GM23338 (cell line): ENCODE data around the gene ATP10A. TPM values are rescaled to one million over a fixed set of nuclear protein-coding genes. Genes with fewer than 3 reads are reported as not detected.
A peak's percentile ranks its signal among the peaks of the same experiment; 100 is the strongest.

Experiments used
- ATAC-seq: fragments of 200-7000 bp; cut with Tn5 transposase; 3 replicates; pipeline ENCODE4 v1.9.1; 2020
- DNase-seq: peaks from one replicate; pipeline ENCODE4 v3.0.0-alpha.2; 2015; ENCODE audit warnings: low spot score
- H2AFZ ChIP-seq: fragments of 200-600 bp; sonication (generic); 2 replicates; pipeline ENCODE4 v1.8.0; 2016; ENCODE audit warnings: antibody characterized with exemption, mild to moderate bottlenecking, moderate library complexity
- H3F3A ChIP-seq: fragments of 200-600 bp; sonication (generic); replicated peaks from 2 replicates; pipeline ENCODE4 v1.8.0; 2017; ENCODE audit warnings: antibody characterized with exemption, mixed run types, low read depth
- H3K27ac ChIP-seq: fragments of 200-600 bp; sonication (generic); 2 replicates; pipeline ENCODE4 v1.6.1; 2016; ENCODE audit warnings: low read depth
- H3K27me3 ChIP-seq: fragments of 200-600 bp; sonication (generic); 2 replicates; pipeline ENCODE4 v1.8.0; 2016; ENCODE audit warnings: mild to moderate bottlenecking, mixed run types, moderate library complexity; ENCODE audit not compliant: insufficient read depth
- H3K36me3 ChIP-seq: fragments of 200-600 bp; sonication (generic); 2 replicates; pipeline ENCODE4 v1.8.0; 2016; ENCODE audit warnings: mild to moderate bottlenecking; ENCODE audit not compliant: insufficient read depth
- H3K4me1 ChIP-seq: fragments of 200-600 bp; sonication (generic); 2 replicates; pipeline ENCODE4 v1.8.0; 2016; ENCODE audit warnings: mild to moderate bottlenecking, moderate library complexity; ENCODE audit not compliant: insufficient read depth
- H3K4me2 ChIP-seq: fragments of 200-600 bp; sonication (generic); 2 replicates; pipeline ENCODE4 v1.7.1; 2017; ENCODE audit warnings: mixed run types
- H3K4me3 ChIP-seq: fragments of 200-600 bp; sonication (generic); 2 replicates; pipeline ENCODE4 v1.6.1; 2016; ENCODE audit warnings: mixed run types
- H3K79me2 ChIP-seq: fragments of 200-600 bp; sonication (generic); replicated peaks from 2 replicates; pipeline ENCODE4 v1.8.0; 2017; ENCODE audit warnings: mild to moderate bottlenecking; ENCODE audit not compliant: insufficient read depth
- H3K9me2 ChIP-seq: fragments of 200-600 bp; sonication (generic); 2 replicates; pipeline ENCODE4 v1.8.0; 2017; ENCODE audit not compliant: insufficient read depth
- H4K20me1 ChIP-seq: fragments of 200-600 bp; sonication (generic); replicated peaks from 2 replicates; pipeline ENCODE4 v1.8.0; 2017; ENCODE audit warnings: mild to moderate bottlenecking; ENCODE audit not compliant: insufficient read depth
- H3K27ac Mint-ChIP-seq: 2 replicates; pipeline ENCODE4 v1.8.0; 2020; ENCODE audit warnings: inconsistent platforms, mild to moderate bottlenecking, moderate library complexity, mixed read lengths
- H3K27me3 Mint-ChIP-seq: 3 replicates; pipeline ENCODE4 v1.8.0; 2022; ENCODE audit warnings: low read depth, mild to moderate bottlenecking, moderate library complexity, mixed read lengths, inconsistent platforms; ENCODE audit not compliant: insufficient read depth, poor library complexity
- H3K36me3 Mint-ChIP-seq: 3 replicates; pipeline ENCODE4 v1.8.0; 2021; ENCODE audit warnings: low read depth, mild to moderate bottlenecking, inconsistent platforms, moderate library complexity, mixed read lengths
- H3K4me1 Mint-ChIP-seq: 3 replicates; pipeline ENCODE4 v1.8.0; 2020; ENCODE audit warnings: mild to moderate bottlenecking, inconsistent platforms, mixed read lengths
- H3K4me3 Mint-ChIP-seq: 3 replicates; pipeline ENCODE4 v1.8.0; 2021; ENCODE audit warnings: moderate library complexity, mild to moderate bottlenecking, inconsistent platforms, mixed read lengths
- H3K9me3 Mint-ChIP-seq: 3 replicates; pipeline ENCODE4 v1.8.0; 2020; ENCODE audit warnings: moderate library complexity, mild to moderate bottlenecking, inconsistent platforms, mixed read lengths
- CREB1 ChIP-seq: fragments of 250-450 bp; sonication (Bioruptor Pico); IDR thresholded peaks from 2 replicates; pipeline ENCODE4 v1.5.0; 2020; ENCODE audit warnings: low read depth, mild to moderate bottlenecking, moderate library complexity
- EZH2 ChIP-seq: fragments of 200-600 bp; sonication (generic); IDR thresholded peaks from one replicate; pipeline ENCODE4 v1.8.0; 2017; ENCODE audit warnings: antibody characterized with exemption, mild to moderate bottlenecking, low read depth; ENCODE audit not compliant: unreplicated experiment
- EZH2phosphoT487 ChIP-seq: fragments of 200-600 bp; sonication (generic); IDR thresholded peaks from one replicate; pipeline ENCODE4 v1.8.1; 2018; ENCODE audit warnings: antibody characterized with exemption; ENCODE audit not compliant: unreplicated experiment
- JUNB ChIP-seq: IDR thresholded peaks from one replicate; pipeline ENCODE4 v1.6.1; 2016; ENCODE audit warnings: antibody characterized with exemption; ENCODE audit not compliant: unreplicated experiment
- NANOG ChIP-seq: IDR thresholded peaks from 2 replicates; pipeline ENCODE4 v1.6.1; 2016; ENCODE audit warnings: antibody characterized with exemption, borderline replicate concordance
- POLR2AphosphoS5 ChIP-seq: IDR thresholded peaks from 2 replicates; pipeline ENCODE4 v1.6.1; 2016; ENCODE audit warnings: antibody characterized with exemption, low read depth
- STAT1 ChIP-seq: IDR thresholded peaks from one replicate; pipeline ENCODE4 v1.6.1; 2016; ENCODE audit warnings: antibody characterized with exemption; ENCODE audit not compliant: unreplicated experiment
- ZNF114 ChIP-seq: fragments of 250-450 bp; sonication (Bioruptor Pico); IDR thresholded peaks from 2 replicates; pipeline ENCODE4 v1.5.0; 2020; ENCODE audit warnings: mild to moderate bottlenecking, moderate library complexity
- ZNF331 ChIP-seq: fragments of 250-450 bp; sonication (Bioruptor Pico); IDR thresholded peaks from 2 replicates; pipeline ENCODE4 v1.5.0; 2020; ENCODE audit warnings: low read depth, mild to moderate bottlenecking, moderate library complexity
- polyA plus RNA-seq: library from polyadenylated mRNA; unstranded; fragments of >200 nt; fragmentation: Nextera tagmentation; extraction: Ambion mirVana; gene quantifications from 2 replicates; pipeline ENCODE4 v1.2.1, GENCODE V29; 2016
- total RNA-seq: library from RNA; depleted of rRNA; stranded (reverse); fragments of >200 nt; shearing (Covaris generic); gene quantifications from 2 replicates; pipeline ENCODE4 v1.2.3, GENCODE V29; 2014
- TF ChIP-seq, protein P1 (sequence below), 2 experiments: fragments of 200-600 bp in 1 of 2; sonication (generic) in 1 of 2; conservative IDR thresholded peaks; 2 replicates each; pipeline versions ENCODE4 v1.5.1 to v1.6.1; 2016 to 2017; ENCODE audit warnings: antibody characterized with exemption in 2 of 2, low read depth in 2 of 2, mild to moderate bottlenecking in 2 of 2, moderate library complexity in 1 of 2
- TF ChIP-seq, protein P2 (sequence below): fragments of 250-450 bp; sonication (Bioruptor Pico); IDR thresholded peaks from 2 replicates; pipeline ENCODE4 v1.5.0; 2020; ENCODE audit warnings: mild to moderate bottlenecking, moderate library complexity
- TF ChIP-seq, protein P3 (sequence below): IDR thresholded peaks from 2 replicates; pipeline ENCODE4 v1.6.1; 2016; ENCODE audit warnings: antibody characterized with exemption
- TF ChIP-seq, protein P4 (sequence below): IDR thresholded peaks from one replicate; pipeline ENCODE4 v1.6.1; 2018; ENCODE audit warnings: antibody characterized with exemption; ENCODE audit not compliant: unreplicated experiment

ATP10A gene
- total and polyA plus RNA-seq, 2 experiments from 2014 or later, result 0.36 to 5.6 TPM

DNA sequence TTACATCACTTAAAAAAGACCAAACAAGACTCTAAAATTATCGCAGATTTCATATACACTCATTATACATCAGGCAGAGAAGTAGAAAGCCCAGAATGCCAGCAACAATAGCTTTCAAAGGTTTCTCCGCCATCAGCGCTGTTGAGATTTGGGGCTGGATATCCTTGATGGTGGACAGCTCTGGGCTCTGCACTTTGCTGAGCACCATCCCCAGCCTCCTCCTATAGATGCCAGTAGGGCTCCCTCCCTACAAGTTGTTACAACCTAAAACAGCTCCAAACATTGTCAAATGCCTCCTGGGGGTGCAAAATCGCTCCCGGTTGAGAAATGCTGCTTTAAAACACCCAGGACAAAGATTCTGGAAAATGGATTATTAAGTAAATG, 73.5 kb downstream of the ATP10A start:
- peak; percentile 44; the same call in 2 of the 3 replicates for ATAC-seq
- Mint-ChIP-seq H3K27me3 (peaks cover 3% of the 10 kb centered on the region), H3K4me3 (no peak overlapping the region), H3K4me1 (peaks cover 35% of the 10 kb centered on the region), H3K27ac (no peak overlapping the region), H3K9me3 (no peaks in the 10 kb centered on the region), H3K36me3 (no peaks in the 10 kb centered on the region)
- Histone ChIP-seq H3K36me3 (no peaks in the 10 kb centered on the region), H3K9me2 (no peaks in the 10 kb centered on the region), H3K27ac (no peak overlapping the region), H3F3A (0 out of 2 replicates have a peak, but pooled peaks cover 3% of the 10 kb centered on the region), H3K27me3 (no peaks in the 10 kb centered on the region), H3K4me3 (no peak overlapping the region), H3K4me2 (no peak overlapping the region), H3K4me1 (peaks cover 18% of the 10 kb centered on the region; the same call in 1 of the 2 replicates), H2AFZ (no peak overlapping the region), H3K79me2 (no peaks in the 10 kb centered on the region), H4K20me1 (no peaks in the 10 kb centered on the region)
- no peak for TF ChIP-seq EZH2
- TF ChIP-seq, protein P1, sequence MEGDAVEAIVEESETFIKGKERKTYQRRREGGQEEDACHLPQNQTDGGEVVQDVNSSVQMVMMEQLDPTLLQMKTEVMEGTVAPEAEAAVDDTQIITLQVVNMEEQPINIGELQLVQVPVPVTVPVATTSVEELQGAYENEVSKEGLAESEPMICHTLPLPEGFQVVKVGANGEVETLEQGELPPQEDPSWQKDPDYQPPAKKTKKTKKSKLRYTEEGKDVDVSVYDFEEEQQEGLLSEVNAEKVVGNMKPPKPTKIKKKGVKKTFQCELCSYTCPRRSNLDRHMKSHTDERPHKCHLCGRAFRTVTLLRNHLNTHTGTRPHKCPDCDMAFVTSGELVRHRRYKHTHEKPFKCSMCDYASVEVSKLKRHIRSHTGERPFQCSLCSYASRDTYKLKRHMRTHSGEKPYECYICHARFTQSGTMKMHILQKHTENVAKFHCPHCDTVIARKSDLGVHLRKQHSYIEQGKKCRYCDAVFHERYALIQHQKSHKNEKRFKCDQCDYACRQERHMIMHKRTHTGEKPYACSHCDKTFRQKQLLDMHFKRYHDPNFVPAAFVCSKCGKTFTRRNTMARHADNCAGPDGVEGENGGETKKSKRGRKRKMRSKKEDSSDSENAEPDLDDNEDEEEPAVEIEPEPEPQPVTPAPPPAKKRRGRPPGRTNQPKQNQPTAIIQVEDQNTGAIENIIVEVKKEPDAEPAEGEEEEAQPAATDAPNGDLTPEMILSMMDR (conservative IDR thresholded peaks at IDR 0.05; ENCODE audit: low read depth in 2 of 2), result no peak
- TF ChIP-seq, protein P2, sequence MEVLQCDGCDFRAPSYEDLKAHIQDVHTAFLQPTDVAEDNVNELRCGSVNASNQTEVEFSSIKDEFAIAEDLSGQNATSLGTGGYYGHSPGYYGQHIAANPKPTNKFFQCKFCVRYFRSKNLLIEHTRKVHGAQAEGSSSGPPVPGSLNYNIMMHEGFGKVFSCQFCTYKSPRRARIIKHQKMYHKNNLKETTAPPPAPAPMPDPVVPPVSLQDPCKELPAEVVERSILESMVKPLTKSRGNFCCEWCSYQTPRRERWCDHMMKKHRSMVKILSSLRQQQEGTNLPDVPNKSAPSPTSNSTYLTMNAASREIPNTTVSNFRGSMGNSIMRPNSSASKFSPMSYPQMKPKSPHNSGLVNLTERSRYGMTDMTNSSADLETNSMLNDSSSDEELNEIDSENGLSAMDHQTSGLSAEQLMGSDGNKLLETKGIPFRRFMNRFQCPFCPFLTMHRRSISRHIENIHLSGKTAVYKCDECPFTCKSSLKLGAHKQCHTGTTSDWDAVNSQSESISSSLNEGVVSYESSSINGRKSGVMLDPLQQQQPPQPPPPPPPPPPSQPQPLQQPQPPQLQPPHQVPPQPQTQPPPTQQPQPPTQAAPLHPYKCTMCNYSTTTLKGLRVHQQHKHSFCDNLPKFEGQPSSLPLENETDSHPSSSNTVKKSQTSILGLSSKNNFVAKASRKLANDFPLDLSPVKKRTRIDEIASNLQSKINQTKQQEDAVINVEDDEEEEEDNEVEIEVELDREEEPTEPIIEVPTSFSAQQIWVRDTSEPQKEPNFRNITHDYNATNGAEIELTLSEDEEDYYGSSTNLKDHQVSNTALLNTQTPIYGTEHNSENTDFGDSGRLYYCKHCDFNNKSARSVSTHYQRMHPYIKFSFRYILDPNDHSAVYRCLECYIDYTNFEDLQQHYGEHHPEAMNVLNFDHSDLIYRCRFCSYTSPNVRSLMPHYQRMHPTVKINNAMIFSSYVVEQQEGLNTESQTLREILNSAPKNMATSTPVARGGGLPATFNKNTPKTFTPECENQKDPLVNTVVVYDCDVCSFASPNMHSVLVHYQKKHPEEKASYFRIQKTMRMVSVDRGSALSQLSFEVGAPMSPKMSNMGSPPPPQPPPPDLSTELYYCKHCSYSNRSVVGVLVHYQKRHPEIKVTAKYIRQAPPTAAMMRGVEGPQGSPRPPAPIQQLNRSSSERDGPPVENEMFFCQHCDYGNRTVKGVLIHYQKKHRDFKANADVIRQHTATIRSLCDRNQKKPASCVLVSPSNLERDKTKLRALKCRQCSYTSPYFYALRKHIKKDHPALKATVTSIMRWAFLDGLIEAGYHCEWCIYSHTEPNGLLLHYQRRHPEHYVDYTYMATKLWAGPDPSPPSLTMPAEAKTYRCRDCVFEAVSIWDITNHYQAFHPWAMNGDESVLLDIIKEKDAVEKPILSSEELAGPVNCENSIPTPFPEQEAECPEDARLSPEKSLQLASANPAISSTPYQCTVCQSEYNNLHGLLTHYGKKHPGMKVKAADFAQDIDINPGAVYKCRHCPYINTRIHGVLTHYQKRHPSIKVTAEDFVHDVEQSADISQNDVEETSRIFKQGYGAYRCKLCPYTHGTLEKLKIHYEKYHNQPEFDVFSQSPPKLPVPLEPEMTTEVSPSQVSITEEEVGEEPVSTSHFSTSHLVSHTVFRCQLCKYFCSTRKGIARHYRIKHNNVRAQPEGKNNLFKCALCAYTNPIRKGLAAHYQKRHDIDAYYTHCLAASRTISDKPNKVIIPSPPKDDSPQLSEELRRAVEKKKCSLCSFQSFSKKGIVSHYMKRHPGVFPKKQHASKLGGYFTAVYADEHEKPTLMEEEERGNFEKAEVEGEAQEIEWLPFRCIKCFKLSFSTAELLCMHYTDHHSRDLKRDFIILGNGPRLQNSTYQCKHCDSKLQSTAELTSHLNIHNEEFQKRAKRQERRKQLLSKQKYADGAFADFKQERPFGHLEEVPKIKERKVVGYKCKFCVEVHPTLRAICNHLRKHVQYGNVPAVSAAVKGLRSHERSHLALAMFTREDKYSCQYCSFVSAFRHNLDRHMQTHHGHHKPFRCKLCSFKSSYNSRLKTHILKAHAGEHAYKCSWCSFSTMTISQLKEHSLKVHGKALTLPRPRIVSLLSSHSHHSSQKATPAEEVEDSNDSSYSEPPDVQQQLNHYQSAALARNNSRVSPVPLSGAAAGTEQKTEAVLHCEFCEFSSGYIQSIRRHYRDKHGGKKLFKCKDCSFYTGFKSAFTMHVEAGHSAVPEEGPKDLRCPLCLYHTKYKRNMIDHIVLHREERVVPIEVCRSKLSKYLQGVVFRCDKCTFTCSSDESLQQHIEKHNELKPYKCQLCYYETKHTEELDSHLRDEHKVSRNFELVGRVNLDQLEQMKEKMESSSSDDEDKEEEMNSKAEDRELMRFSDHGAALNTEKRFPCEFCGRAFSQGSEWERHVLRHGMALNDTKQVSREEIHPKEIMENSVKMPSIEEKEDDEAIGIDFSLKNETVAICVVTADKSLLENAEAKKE (CRISPR knock-in tag), result no peak
- TF ChIP-seq POLR2AphosphoS5, result no peak
- no peak for TF ChIP-seq ZNF331 (CRISPR knock-in tag)
- TF ChIP-seq EZH2phosphoT487, result no peak
- no peak for TF ChIP-seq JUNB
- no peak for TF ChIP-seq ZNF114 (CRISPR knock-in tag)
- no peak for TF ChIP-seq CREB1 (CRISPR knock-in tag)
- TF ChIP-seq, protein P3, sequence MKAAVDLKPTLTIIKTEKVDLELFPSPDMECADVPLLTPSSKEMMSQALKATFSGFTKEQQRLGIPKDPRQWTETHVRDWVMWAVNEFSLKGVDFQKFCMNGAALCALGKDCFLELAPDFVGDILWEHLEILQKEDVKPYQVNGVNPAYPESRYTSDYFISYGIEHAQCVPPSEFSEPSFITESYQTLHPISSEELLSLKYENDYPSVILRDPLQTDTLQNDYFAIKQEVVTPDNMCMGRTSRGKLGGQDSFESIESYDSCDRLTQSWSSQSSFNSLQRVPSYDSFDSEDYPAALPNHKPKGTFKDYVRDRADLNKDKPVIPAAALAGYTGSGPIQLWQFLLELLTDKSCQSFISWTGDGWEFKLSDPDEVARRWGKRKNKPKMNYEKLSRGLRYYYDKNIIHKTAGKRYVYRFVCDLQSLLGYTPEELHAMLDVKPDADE, result no peak
- no peak for TF ChIP-seq STAT1
- no peak for TF ChIP-seq NANOG
- TF ChIP-seq, protein P4, sequence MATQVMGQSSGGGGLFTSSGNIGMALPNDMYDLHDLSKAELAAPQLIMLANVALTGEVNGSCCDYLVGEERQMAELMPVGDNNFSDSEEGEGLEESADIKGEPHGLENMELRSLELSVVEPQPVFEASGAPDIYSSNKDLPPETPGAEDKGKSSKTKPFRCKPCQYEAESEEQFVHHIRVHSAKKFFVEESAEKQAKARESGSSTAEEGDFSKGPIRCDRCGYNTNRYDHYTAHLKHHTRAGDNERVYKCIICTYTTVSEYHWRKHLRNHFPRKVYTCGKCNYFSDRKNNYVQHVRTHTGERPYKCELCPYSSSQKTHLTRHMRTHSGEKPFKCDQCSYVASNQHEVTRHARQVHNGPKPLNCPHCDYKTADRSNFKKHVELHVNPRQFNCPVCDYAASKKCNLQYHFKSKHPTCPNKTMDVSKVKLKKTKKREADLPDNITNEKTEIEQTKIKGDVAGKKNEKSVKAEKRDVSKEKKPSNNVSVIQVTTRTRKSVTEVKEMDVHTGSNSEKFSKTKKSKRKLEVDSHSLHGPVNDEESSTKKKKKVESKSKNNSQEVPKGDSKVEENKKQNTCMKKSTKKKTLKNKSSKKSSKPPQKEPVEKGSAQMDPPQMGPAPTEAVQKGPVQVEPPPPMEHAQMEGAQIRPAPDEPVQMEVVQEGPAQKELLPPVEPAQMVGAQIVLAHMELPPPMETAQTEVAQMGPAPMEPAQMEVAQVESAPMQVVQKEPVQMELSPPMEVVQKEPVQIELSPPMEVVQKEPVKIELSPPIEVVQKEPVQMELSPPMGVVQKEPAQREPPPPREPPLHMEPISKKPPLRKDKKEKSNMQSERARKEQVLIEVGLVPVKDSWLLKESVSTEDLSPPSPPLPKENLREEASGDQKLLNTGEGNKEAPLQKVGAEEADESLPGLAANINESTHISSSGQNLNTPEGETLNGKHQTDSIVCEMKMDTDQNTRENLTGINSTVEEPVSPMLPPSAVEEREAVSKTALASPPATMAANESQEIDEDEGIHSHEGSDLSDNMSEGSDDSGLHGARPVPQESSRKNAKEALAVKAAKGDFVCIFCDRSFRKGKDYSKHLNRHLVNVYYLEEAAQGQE, result no peak
- no peak for DNase-seq
